GM19372 (cell line): ENCODE measurements around the gene MUC5AC.
"Not testable (repeated sequence)": the region's sequence is repeated elsewhere in the genome, so short reads cannot be mapped to it uniquely, and the experiment has no call there.

Experiments used
- ATAC-seq: cut with Tn5 transposase; IDR thresholded peaks from one replicate; pipeline ENCODE4 v1.9.1; 2021; ENCODE audit warnings: mild to moderate bottlenecking, low read depth, moderate library complexity; ENCODE audit not compliant: unreplicated experiment

The MUC5AC gene

GRCh38 chr11:1174441-1175370 lies 17.0 kb downstream of the MUC5AC start:
- ATAC-seq = no peak

GRCh38 chr11:1175461-1176223 lies 17.9 kb downstream of the MUC5AC start:
- ATAC-seq = no peak

- ATAC-seq = no peak
Observed at GRCh38 chr11:1176224-1177019, 18.7 kb downstream of the MUC5AC start.

GRCh38 chr11:1177020-1177770 lies 19.4 kb downstream of the MUC5AC start:
- ATAC-seq = no peak

GRCh38 chr11:1177771-1178090 lies 20.0 kb downstream of the MUC5AC start:
- no peak for ATAC-seq

- no peak for ATAC-seq
Observed at GRCh38 chr11:1178201-1178885, 20.6 kb downstream of the MUC5AC start.

- ATAC-seq = no peak
Observed at GRCh38 chr11:1178906-1179305, 21.2 kb downstream of the MUC5AC start.

GRCh38 chr11:1179641-1180040 lies 21.9 kb downstream of the MUC5AC start:
- no peak for ATAC-seq

GRCh38 chr11:1180171-1180570 lies 22.4 kb downstream of the MUC5AC start:
- ATAC-seq = no peak

GRCh38 chr11:1180947-1181391 lies 23.2 kb downstream of the MUC5AC start:
- no peak for ATAC-seq

- no peak for ATAC-seq
Observed at GRCh38 chr11:1181420-1181819, 23.7 kb downstream of the MUC5AC start.

GRCh38 chr11:1181853-1182535 lies 24.2 kb downstream of the MUC5AC start:
- ATAC-seq = no peak

GRCh38 chr11:1184139-1184538 lies 26.4 kb downstream of the MUC5AC start:
- not testable (repeated sequence) for ATAC-seq

- ATAC-seq = not testable (repeated sequence)
Observed at GRCh38 chr11:1188451-1189130, 30.8 kb downstream of the MUC5AC start.

- not testable (repeated sequence) for ATAC-seq
Observed at GRCh38 chr11:1189816-1190215, 32.1 kb downstream of the MUC5AC start.

- ATAC-seq = not testable (repeated sequence)
Observed at GRCh38 chr11:1191786-1192470, 34.2 kb downstream of the MUC5AC start.

- no peak for ATAC-seq
Observed at GRCh38 chr11:1192741-1193325, 35.1 kb downstream of the MUC5AC start.
